Keratinocyte (primary cell): ENCODE data around the gene KIAA1217.
A peak's percentile ranks its signal among the peaks of the same experiment; 100 is the strongest.

Source experiments
- EZH2 ChIP-seq: IDR thresholded peaks from one replicate; pipeline ENCODE4 v1.6.1; 2012; ENCODE audit warnings: inconsistent platforms, mild to moderate bottlenecking, low read length, moderate library complexity
- TF ChIP-seq, protein P1 (sequence below), 3 experiments: IDR thresholded peaks in 1 of 3; conservative IDR thresholded peaks in 1 of 3; optimal IDR thresholded peaks in 1 of 3; 2 replicates in 2 of 3; 3 replicates in 1 of 3; pipeline versions ENCODE3 to v1.5.1; 2011; ENCODE audit warnings: low read length in 3 of 3, mild to moderate bottlenecking in 3 of 3, moderate library complexity in 2 of 3, control low read depth in 1 of 3, inconsistent platforms in 1 of 3; ENCODE audit not compliant: insufficient read depth in 2 of 3; ENCODE audit errors: extremely low read depth in 1 of 3

- TF ChIP-seq, protein P1, sequence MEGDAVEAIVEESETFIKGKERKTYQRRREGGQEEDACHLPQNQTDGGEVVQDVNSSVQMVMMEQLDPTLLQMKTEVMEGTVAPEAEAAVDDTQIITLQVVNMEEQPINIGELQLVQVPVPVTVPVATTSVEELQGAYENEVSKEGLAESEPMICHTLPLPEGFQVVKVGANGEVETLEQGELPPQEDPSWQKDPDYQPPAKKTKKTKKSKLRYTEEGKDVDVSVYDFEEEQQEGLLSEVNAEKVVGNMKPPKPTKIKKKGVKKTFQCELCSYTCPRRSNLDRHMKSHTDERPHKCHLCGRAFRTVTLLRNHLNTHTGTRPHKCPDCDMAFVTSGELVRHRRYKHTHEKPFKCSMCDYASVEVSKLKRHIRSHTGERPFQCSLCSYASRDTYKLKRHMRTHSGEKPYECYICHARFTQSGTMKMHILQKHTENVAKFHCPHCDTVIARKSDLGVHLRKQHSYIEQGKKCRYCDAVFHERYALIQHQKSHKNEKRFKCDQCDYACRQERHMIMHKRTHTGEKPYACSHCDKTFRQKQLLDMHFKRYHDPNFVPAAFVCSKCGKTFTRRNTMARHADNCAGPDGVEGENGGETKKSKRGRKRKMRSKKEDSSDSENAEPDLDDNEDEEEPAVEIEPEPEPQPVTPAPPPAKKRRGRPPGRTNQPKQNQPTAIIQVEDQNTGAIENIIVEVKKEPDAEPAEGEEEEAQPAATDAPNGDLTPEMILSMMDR (optimal IDR thresholded peaks at IDR 0.05 in 1 of 3, IDR thresholded peaks at IDR 0.05 in 1 of 3, conservative IDR thresholded peaks at IDR 0.05 in 1 of 3; ENCODE audit: extremely low read depth in 1 of 3, insufficient read depth in 2 of 3, low read length in 3 of 3) = peak; percentile 62 to 78 (median 70)
- no peak for TF ChIP-seq EZH2
Measured at GRCh38 chr10:24552346-24553016, 343.5 kb downstream of the KIAA1217 start.
